HG03103 (cell line): Measurements from ENCODE around the gene NUAK1.

Experiments used
- ATAC-seq: cut with Tn5 transposase; IDR thresholded peaks from one replicate; pipeline ENCODE4 v1.9.1; 2021; ENCODE audit warnings: low read depth; ENCODE audit not compliant: unreplicated experiment

Gene NUAK1

GRCh38 chr12:106113042-106113441 is 25.7 kb downstream of the NUAK1 start:
- no peak for ATAC-seq

GRCh38 chr12:106112145-106112821 is 26.5 kb downstream of the NUAK1 start:
- ATAC-seq, result no peak

- ATAC-seq, result no peak
These were observed 28.0 kb downstream of the NUAK1 start for GRCh38 chr12:106110626-106111300.

- ATAC-seq, result no peak
These were observed 29.4 kb downstream of the NUAK1 start for GRCh38 chr12:106109168-106109910.

GRCh38 chr12:106108185-106108835 is 30.4 kb downstream of the NUAK1 start:
- no peak for ATAC-seq

- ATAC-seq, result no peak
These were observed 31.2 kb downstream of the NUAK1 start for GRCh38 chr12:106107566-106107965.

GRCh38 chr12:106106892-106107291 is 31.9 kb downstream of the NUAK1 start:
- no peak for ATAC-seq

- no peak for ATAC-seq
These were observed 32.6 kb downstream of the NUAK1 start for GRCh38 chr12:106106061-106106566.

- no peak for ATAC-seq
These were observed 37.0 kb downstream of the NUAK1 start for GRCh38 chr12:106101803-106102202.

GRCh38 chr12:106098691-106099200 is 40.0 kb downstream of the NUAK1 start:
- ATAC-seq, result no peak

GRCh38 chr12:106097011-106097410 is 41.7 kb downstream of the NUAK1 start:
- no peak for ATAC-seq

- no peak for ATAC-seq
These were observed 42.4 kb downstream of the NUAK1 start for GRCh38 chr12:106096376-106096775.

- no peak for ATAC-seq
These were observed 44.5 kb downstream of the NUAK1 start for GRCh38 chr12:106094304-106094703.

- ATAC-seq, result no peak
These were observed 45.5 kb downstream of the NUAK1 start for GRCh38 chr12:106093246-106093645.

GRCh38 chr12:106091446-106091820 is 47.3 kb downstream of the NUAK1 start:
- ATAC-seq, result no peak

- ATAC-seq, result no peak
These were observed 47.9 kb downstream of the NUAK1 start for GRCh38 chr12:106090591-106091445.

- no peak for ATAC-seq
These were observed 48.8 kb downstream of the NUAK1 start for GRCh38 chr12:106089935-106090334.

GRCh38 chr12:106088811-106089485 is 49.8 kb downstream of the NUAK1 start:
- no peak for ATAC-seq

GRCh38 chr12:106088246-106088808 is 50.4 kb downstream of the NUAK1 start:
- no peak for ATAC-seq
